K562 (cell line): ENCODE data around the gene VMP1. TPM values are rescaled to one million over a fixed set of nuclear protein-coding genes. Genes with fewer than 3 reads are reported as not detected.

ENCODE experiments used
- AFF4 ChIP-seq: sonication (generic); formaldehyde crosslinking; IDR thresholded peaks from 2 replicates; pipeline ENCODE4 v1.8.0; 2023; ENCODE audit warnings: mild to moderate bottlenecking, missing genetic modification reagents
- BRF1 ChIP-seq: IDR thresholded peaks from 3 replicates; pipeline ENCODE4 v1.6.1; 2011; ENCODE audit warnings: borderline replicate concordance, mild to moderate bottlenecking; ENCODE audit not compliant: insufficient read length; ENCODE audit errors: extremely low read depth
- CBFB ChIP-seq: sonication (generic); formaldehyde crosslinking; IDR thresholded peaks from 2 replicates; pipeline ENCODE4 v1.4.0; 2020; ENCODE audit warnings: mild to moderate bottlenecking, missing genetic modification reagents
- CHCHD3 ChIP-seq: fragments of 250-450 bp; sonication (Bioruptor Pico); IDR thresholded peaks from 2 replicates; pipeline ENCODE4 v2.1.2; 2022; ENCODE audit warnings: mild to moderate bottlenecking
- FOXA1 ChIP-seq: fragments of 450-650 bp; IDR thresholded peaks from 2 replicates; pipeline ENCODE4 v1.6.1; 2016; ENCODE audit warnings: mild to moderate bottlenecking, borderline replicate concordance
- HNRNPLL ChIP-seq: fragments of 200-400 bp; formaldehyde crosslinking; IDR thresholded peaks from 2 replicates; pipeline ENCODE4 v1.6.1; 2017; ENCODE audit warnings: low read length, low read depth, mild to moderate bottlenecking; ENCODE audit not compliant: poor library complexity, severe bottlenecking
- LEF1 ChIP-seq: fragments of 450-650 bp; IDR thresholded peaks from 2 replicates; pipeline ENCODE4 v1.6.1; 2016; ENCODE audit warnings: mild to moderate bottlenecking
- MCM2 ChIP-seq: fragments of 450-650 bp; IDR thresholded peaks from 2 replicates; pipeline ENCODE4 v1.6.1; 2017; ENCODE audit warnings: low read depth, mild to moderate bottlenecking
- POLR3A ChIP-seq: IDR thresholded peaks from 2 replicates; pipeline ENCODE4 v1.6.1; 2011; ENCODE audit warnings: borderline replicate concordance, mild to moderate bottlenecking, moderate library complexity; ENCODE audit not compliant: insufficient read length, insufficient read depth; ENCODE audit errors: extremely low read depth
- REST ChIP-seq, 2 experiments: fragments of 450-650 bp; formaldehyde crosslinking in 1 of 2; IDR thresholded peaks; 2 replicates each; pipeline versions ENCODE4 v1.4.0 to v1.6.1; 2014 to 2020; ENCODE audit warnings: mild to moderate bottlenecking in 2 of 2, borderline replicate concordance in 1 of 2, low read depth in 1 of 2
- SMAD3 ChIP-seq: fragments of 450-650 bp; formaldehyde crosslinking; conservative IDR thresholded peaks from 2 replicates; pipeline ENCODE4 v1.4.0; 2020; ENCODE audit warnings: mild to moderate bottlenecking
- SP1 ChIP-seq: sonication (generic); formaldehyde crosslinking; IDR thresholded peaks from 2 replicates; pipeline ENCODE4 v1.8.1; 2022; ENCODE audit warnings: mild to moderate bottlenecking, missing genetic modification reagents
- SRSF9 ChIP-seq: fragments of 200-400 bp; formaldehyde crosslinking; IDR thresholded peaks from 2 replicates; pipeline ENCODE4 v1.6.1; 2017; ENCODE audit warnings: low read depth, low read length, borderline replicate concordance
- ZKSCAN8 ChIP-seq: fragments of 200-800 bp; sonication (Bioruptor generic); IDR thresholded peaks from 2 replicates; pipeline ENCODE4 v1.6.1; 2016; ENCODE audit warnings: missing genetic modification characterization, missing compliant biosample characterization
- ZNF146 ChIP-seq: IDR thresholded peaks from one replicate; pipeline ENCODE4 v1.6.1; 2018; ENCODE audit warnings: missing compliant biosample characterization; ENCODE audit not compliant: unreplicated experiment
- ZNF766 ChIP-seq: fragments of 200-800 bp; sonication (Bioruptor generic); conservative IDR thresholded peaks from 2 replicates; pipeline ENCODE4 v1.6.1; 2016; ENCODE audit warnings: missing genetic modification characterization, missing compliant biosample characterization
- polyA plus RNA-seq, 8 experiments: library from polyadenylated mRNA; depleted of rRNA in 4 of 8; stranded (reverse) in 5 of 8; unstranded in 3 of 8; fragments of >200 nt; fragmentation: Nextera tagmentation in 2 of 8; fragmentation: Illumina TruSeq in 1 of 8; extraction: Ambion mirVana in 2 of 8; extraction: Trizol in 1 of 8; gene quantifications; 2 replicates each; pipeline versions ENCODE4 v1.2.1 to v1.2.3, GENCODE V29; 2011 to 2014; ENCODE audit warnings: inconsistent platforms in 1 of 8, missing spikeins in 1 of 8
- total RNA-seq, 7 experiments: library from RNA; depleted of rRNA in 6 of 7; stranded (reverse); fragments of >200 nt in 6 of 7; fragmentation: Illumina TruSeq in 2 of 7; extraction: Trizol in 2 of 7; gene quantifications; 2 replicates each; pipeline versions ENCODE4 v1.2.1 to v1.2.3, GENCODE V29; 2011 to 2021; ENCODE audit warnings: low replicate concordance in 1 of 7

Gene VMP1
- total and polyA plus RNA-seq, 9 of the 15 experiments (the other 6 are each of a cell fraction or from before 2014, with no cell fraction given), result 123 to 304 (median 151) TPM

GRCh38 chr17:59840329-59841090 is 133.1 kb downstream of the VMP1 start (continued):
- TF ChIP-seq HNRNPLL (no peak), ZNF766 (CRISPR knock-in tag) (no peak), POLR3A (no peak), CBFB (no peak), MCM2 (no peak), SRSF9 (no peak), AFF4 (peak; percentile 55; the same call in 1 of the 2 replicates), SMAD3 (CRISPR knock-in tag) (no peak; the same call in 1 of the 2 replicates), CHCHD3 (CRISPR knock-in tag) (no peak), ZKSCAN8 (CRISPR knock-in tag) (no peak; the same call in 1 of the 2 replicates), FOXA1 (no peak), BRF1 (no peak), REST (IDR thresholded peaks at IDR 0.05; ENCODE audit: borderline replicate concordance) (no peak), REST (CRISPR knock-in tag; IDR thresholded peaks at IDR 0.05; ENCODE audit: low read depth) (no peak), LEF1 (no peak), ZNF146 (CRISPR knock-in tag) (no peak), SP1 (CRISPR knock-in tag) (0 out of 2 replicates have a peak, but pooled peaks have one; percentile 23)
